Keratinocyte (primary cell): ENCODE results near the gene TMEM229B. TPM values are rescaled to one million over a fixed set of nuclear protein-coding genes. Genes with fewer than 3 reads are reported as not detected.

Experiments
- DNase-seq: peaks from one replicate; pipeline ENCODE4 v3.0.0-alpha.2; 2011; ENCODE audit warnings: low read depth, missing footprints, low spot score
- FAIRE-seq: peaks from 2 replicates; lab custom pipeline; 2011; peaks lifted over from hg19 to GRCh38; lab: Jason Lieb, UNC
- H2AFZ ChIP-seq: 2 replicates; pipeline ENCODE4 v1.6.0; 2012; ENCODE audit warnings: low read length, control low read depth, inconsistent platforms; ENCODE audit not compliant: control insufficient read depth
- H3K27ac ChIP-seq: 2 replicates; pipeline ENCODE4 v1.5.1; 2011; ENCODE audit warnings: low read length; ENCODE audit not compliant: control insufficient read depth, insufficient read depth
- H3K27me3 ChIP-seq: 3 replicates; pipeline ENCODE4 v1.6.0; 2011; ENCODE audit warnings: low read length; ENCODE audit not compliant: control insufficient read depth, insufficient read depth; ENCODE audit errors: extremely low read depth
- H3K36me3 ChIP-seq, 2 experiments: 2 replicates in 1 of 2; 3 replicates in 1 of 2; pipeline ENCODE4 v1.5.1; 2011; ENCODE audit warnings: low read length in 2 of 2, mild to moderate bottlenecking in 1 of 2; ENCODE audit not compliant: control insufficient read depth in 2 of 2, insufficient read depth in 2 of 2; ENCODE audit errors: extremely low read depth in 1 of 2
- H3K4me1 ChIP-seq: 3 replicates; pipeline ENCODE4 v1.5.1; 2011; ENCODE audit warnings: low read length; ENCODE audit not compliant: control insufficient read depth, insufficient read depth; ENCODE audit errors: extremely low read depth
- H3K4me2 ChIP-seq: 3 replicates; pipeline ENCODE4 v1.6.0; 2011; ENCODE audit warnings: low read depth, low read length; ENCODE audit not compliant: control insufficient read depth, insufficient read depth; ENCODE audit errors: extremely low read depth
- H3K4me3 ChIP-seq, 3 experiments: fragments of 200-600 bp in 1 of 3; sonication (generic) in 1 of 3; 2 replicates in 2 of 3; 3 replicates in 1 of 3; pipeline ENCODE4 v1.5.1; 2011 to 2016; ENCODE audit warnings: low read length in 3 of 3, mild to moderate bottlenecking in 3 of 3, control low read depth in 2 of 3, inconsistent platforms in 1 of 3, low read depth in 1 of 3, mixed read lengths in 1 of 3, mixed run types in 1 of 3, moderate library complexity in 1 of 3; ENCODE audit not compliant: control insufficient read depth in 2 of 3, insufficient read depth in 2 of 3; ENCODE audit errors: extremely low read depth in 1 of 3
- H3K79me2 ChIP-seq: 2 replicates; pipeline ENCODE4 v1.6.0; 2012; ENCODE audit warnings: low read length; ENCODE audit not compliant: control insufficient read depth, insufficient read depth
- H3K9ac ChIP-seq: 3 replicates; pipeline ENCODE4 v1.6.0; 2011; ENCODE audit warnings: low read length; ENCODE audit not compliant: control insufficient read depth, insufficient read depth; ENCODE audit errors: extremely low read depth
- H3K9me1 ChIP-seq: 3 replicates; pipeline ENCODE4 v1.6.0; 2011; ENCODE audit warnings: low read length; ENCODE audit not compliant: control insufficient read depth, insufficient read depth; ENCODE audit errors: extremely low read depth
- H3K9me3 ChIP-seq: 2 replicates; pipeline ENCODE4 v1.5.1; 2012; ENCODE audit warnings: low read depth, low read length; ENCODE audit not compliant: control insufficient read depth
- H4K20me1 ChIP-seq: 3 replicates; pipeline ENCODE4 v1.6.0; 2011; ENCODE audit warnings: low read length; ENCODE audit not compliant: control insufficient read depth, insufficient read depth; ENCODE audit errors: extremely low read depth
- CTCF ChIP-seq, 3 experiments: IDR thresholded peaks in 1 of 3; conservative IDR thresholded peaks in 1 of 3; optimal IDR thresholded peaks in 1 of 3; 2 replicates in 2 of 3; 3 replicates in 1 of 3; pipeline versions ENCODE3 to v1.5.1; 2011; ENCODE audit warnings: low read length in 3 of 3, mild to moderate bottlenecking in 3 of 3, moderate library complexity in 2 of 3, control low read depth in 1 of 3, inconsistent platforms in 1 of 3; ENCODE audit not compliant: insufficient read depth in 2 of 3; ENCODE audit errors: extremely low read depth in 1 of 3
- EZH2 ChIP-seq: IDR thresholded peaks from one replicate; pipeline ENCODE4 v1.6.1; 2012; ENCODE audit warnings: inconsistent platforms, mild to moderate bottlenecking, low read length, moderate library complexity
- dilution Hi-C: fragments of 300-500 bp; cut with MboI; formaldehyde crosslinking; loops from one replicate; pipeline ENCODE4 v1.7.0; 2020; ENCODE audit warnings: low sequenced_read_pairs; ENCODE audit not compliant: extremely low pct_ligation_motif_present
- polyA plus RNA-seq, 5 experiments: library from polyadenylated mRNA; depleted of rRNA in 3 of 5; stranded (reverse) in 3 of 5; stranded (forward) in 1 of 5; unstranded in 1 of 5; fragments of >200 nt; gene quantifications; 1 replicate in 1 of 5; 2 replicates in 3 of 5; 3 replicates in 1 of 5; pipeline versions ENCODE4 v1.2.1 to v1.2.3, GENCODE V29; 2011 to 2012; ENCODE audit warnings: missing spikeins in 2 of 5, low read depth in 1 of 5, low replicate concordance in 1 of 5

TMEM229B gene
- polyA plus RNA-seq, 1 donor (not counting 4 experiments of a cell fraction or from before 2014, with no cell fraction given) = 1.0 TPM

GRCh38 chr14:67524634-67524963 lies 36.1 kb upstream of the TMEM229B start:
- dilution Hi-C loops = no loop called here
- no peak overlapping the region for H3K27ac ChIP-seq
- H2AFZ ChIP-seq = no peak overlapping the region

GRCh38 chr14:67523764-67524633 lies 35.5 kb upstream of the TMEM229B start:
- TF ChIP-seq CTCF (optimal IDR thresholded peaks at IDR 0.05 in 1 of 3, IDR thresholded peaks at IDR 0.05 in 1 of 3, conservative IDR thresholded peaks at IDR 0.05 in 1 of 3; ENCODE audit: extremely low read depth in 1 of 3, insufficient read depth in 2 of 3, low read length in 3 of 3) (no peak), EZH2 (no peak)
- Histone ChIP-seq H3K9me3 (no peaks in the 10 kb centered on the region), H3K79me2 (no peaks in the 10 kb centered on the region), H4K20me1 (no peaks in the 10 kb centered on the region), H3K4me1 (no peaks in the 10 kb centered on the region), H3K27ac (no peak overlapping the region), H3K4me2 (no peak overlapping the region), H3K36me3 (no peaks in the 10 kb centered on the region), H3K9me1 (no peaks in the 10 kb centered on the region), H2AFZ (no peak overlapping the region), H3K27me3 (peaks cover 6% of the 10 kb centered on the region), H3K4me3 (no peak overlapping the region), H3K9ac (no peak overlapping the region)
- DNase-seq (no peak), FAIRE-seq (no peak)
- dilution Hi-C loops = no loop called here

More at GRCh38 chr14:67524634-67524963, 36.1 kb upstream of the TMEM229B start:
- TF ChIP-seq CTCF (optimal IDR thresholded peaks at IDR 0.05 in 1 of 3, IDR thresholded peaks at IDR 0.05 in 1 of 3, conservative IDR thresholded peaks at IDR 0.05 in 1 of 3; ENCODE audit: extremely low read depth in 1 of 3, insufficient read depth in 2 of 3, low read length in 3 of 3) (no peak), EZH2 (no peak)
- Histone ChIP-seq H4K20me1 (no peaks in the 10 kb centered on the region), H3K4me2 (no peak overlapping the region), H3K9ac (no peak overlapping the region), H3K4me1 (no peaks in the 10 kb centered on the region), H3K4me3 (no peak overlapping the region), H3K9me1 (no peaks in the 10 kb centered on the region), H3K36me3 (no peaks in the 10 kb centered on the region), H3K79me2 (no peaks in the 10 kb centered on the region), H3K9me3 (no peaks in the 10 kb centered on the region), H3K27me3 (peaks cover 3% of the 10 kb centered on the region)
- no peak for FAIRE-seq
- no peak for DNase-seq
